ENCODE data around the gene NABP2. TPM values are rescaled to one million over a fixed set of nuclear protein-coding genes. Genes with fewer than 3 reads are reported as not detected.
A peak's percentile ranks its signal among the peaks of the same experiment; 100 is the strongest.
"Not testable (repeated sequence)": the region's sequence is repeated elsewhere in the genome, so short reads cannot be mapped to it uniquely, and the experiment has no call there.

NABP2 gene
- polyA plus RNA-seq, 2 of the 4 experiments (the other 2 are of a cell fraction): 64.1 to 86.7 TPM

- CTCF ChIA-PET: interaction anchor here (0.8 to 6.5 kb wide), 12 partner anchors 9 to 444 kb away, joined by 3 to 204 read pairs (median 4); partner anchors contain the start of genes ESYT1, MYL6, NABP2 and RNF41
Observed at GRCh38 chr12:56192582-56192981, 31.6 kb upstream of the NABP2 start.

GRCh38 chr12:56193025-56193578 is 31.0 kb upstream of the NABP2 start:
- ChIA-PET CTCF (interaction anchor here (0.8 to 6.5 kb wide), 14 partner anchors 9 to 444 kb away, joined by 3 to 204 read pairs (median 4); partner anchors contain the start of genes ESYT1, MYL6, NABP2 and RNF41), POLR2A (no interaction called here)
- peak in 1 of 2 experiments; percentile 23; a peak in 3 of 6 replicates for ATAC-seq
- peak; percentile 79 to 91 for DNase-seq (ENCODE audit: low read depth in 1 of 2, low spot score in 1 of 2)
- peak overlapping the region in 1 of 2 experiments; percentile 46; a peak in 2 of 6 replicates for H3K27ac ChIP-seq
- TF ChIP-seq KDM5A (IDR thresholded peaks at IDR 0.05): no peak
- TF ChIP-seq MAX (IDR thresholded peaks at IDR 0.05): 0 out of 2 replicates have a peak, but pooled peaks have one; percentile 35
- 0 out of 2 replicates have a peak, but pooled peaks have one; percentile 28 for TF ChIP-seq FOSB (CRISPR knock-in tag; IDR thresholded peaks at IDR 0.05)
- TF ChIP-seq RAD21 (conservative IDR thresholded peaks at IDR 0.05 in 1 of 2, IDR thresholded peaks at IDR 0.05 in 1 of 2): peak; percentile 84 to 96
- TF ChIP-seq MYC (IDR thresholded peaks at IDR 0.05; ENCODE audit: borderline replicate concordance, low read length): no peak
- no peak for TF ChIP-seq ZSCAN20 (CRISPR knock-in tag; IDR thresholded peaks at IDR 0.05)
- TF ChIP-seq EHMT2 (IDR thresholded peaks at IDR 0.05; ENCODE audit: low read depth): peak; percentile 92
- TF ChIP-seq RNF2 (IDR thresholded peaks at IDR 0.05; ENCODE audit: borderline replicate concordance, low read depth): no peak
- no peak for TF ChIP-seq GATA3 (IDR thresholded peaks at IDR 0.05; ENCODE audit: borderline replicate concordance)
- TF ChIP-seq BCL3 (IDR thresholded peaks at IDR 0.05): no peak
- TF ChIP-seq CTCF (IDR thresholded peaks at IDR 0.05): peak; percentile 93
- TF ChIP-seq SMC3 (IDR thresholded peaks at IDR 0.05): peak; percentile 69
- peak; percentile 2 for TF ChIP-seq ZFP36 (IDR thresholded peaks at IDR 0.05; ENCODE audit: borderline replicate concordance, partially characterized antibody)
- FAIRE-seq: no peak
- WGBS (ENCODE audit: missing lambda C conversion rate): 0% methylated on average over 1 of the region's 1 CpG
- no peak overlapping the region; the same call in 2 of the 3 replicates for H3K4me2 ChIP-seq
- H3K4me1 ChIP-seq: peaks cover 3% of the 10 kb centered on the region
- H3K9me3 ChIP-seq: no peaks in the 10 kb centered on the region
- no peak overlapping the region for H3K4me3 ChIP-seq

More at GRCh38 chr12:56192582-56192981, 31.6 kb upstream of the NABP2 start:
- Histone ChIP-seq H3K4me2 (no peak overlapping the region), H3K4me3 (no peak overlapping the region), H3K27ac (no peak overlapping the region), H3K9me3 (no peaks in the 10 kb centered on the region), H3K4me1 (peaks cover 8% of the 10 kb centered on the region)
- FAIRE-seq (no peak), DNase-seq (ENCODE audit: low read depth in 1 of 2, low spot score in 1 of 2) (no peak), ATAC-seq (no peak)
- TF ChIP-seq FOSB (CRISPR knock-in tag; IDR thresholded peaks at IDR 0.05): no peak
- no peak for TF ChIP-seq POLR2A (IDR thresholded peaks at IDR 0.05; ENCODE audit: low read length)
- TF ChIP-seq SREBF2 (IDR thresholded peaks at IDR 0.05): no peak
- no peak for TF ChIP-seq RFX5 (IDR thresholded peaks at IDR 0.05)
- POLR2A ChIA-PET: no interaction called here

- ChIA-PET POLR2A (interaction anchor here (0.7 kb wide), 1 partner anchor 25 kb away, joined by 4 read pairs; the partner anchor contains the start of gene RNF41), CTCF (interaction anchor here (0.5 to 6.3 kb wide), 8 partner anchors 9 to 101 kb away, joined by 3 to 46 read pairs (median 6); partner anchors contain the start of genes ANKRD52 and RNF41)
- not testable (repeated sequence) for FAIRE-seq, H3K9me3 ChIP-seq, H3K4me2 ChIP-seq, H3K4me3 ChIP-seq, H3K27ac ChIP-seq, H3K4me1 ChIP-seq
- DNase-seq (ENCODE audit: low read depth in 1 of 2, low spot score in 1 of 2) (peak in 1 of 2 experiments; percentile 26), ATAC-seq (peak in 1 of 2 experiments; percentile 55; a peak in 3 of 6 replicates)
- WGBS (ENCODE audit: missing lambda C conversion rate): 64% methylated on average over 11 of the region's 11 CpGs
Observed at GRCh38 chr12:56196818-56197550, 27.2 kb upstream of the NABP2 start.
